GM12878 (cell line): ENCODE data around the gene TMEM253. TPM values are rescaled to one million over a fixed set of nuclear protein-coding genes. Genes with fewer than 3 reads are reported as not detected.

ENCODE experiments used
- ATAC-seq: fragments of 200-7000 bp; cut with Tn5 transposase; 3 replicates; pipeline ENCODE4 v1.9.1; 2020; ENCODE audit warnings: mild to moderate bottlenecking, moderate library complexity
- BruUV-seq: library from RNA; stranded (reverse); fragments of 400-500 nt; replicated peaks from 2 replicates; lab custom pipeline; 2021; lab: Mats Ljungman, UMichigan
- CTCF ChIA-PET: fragments of 300-600 bp; sonication (Branson Sonifier 250); formaldehyde crosslinking; extraction: SDS; loops from one replicate; lab custom pipeline; 2021; ENCODE audit warnings: inconsistent platforms; lab: Yijun Ruan, JAX
- POLR2A ChIA-PET: fragments of 350-600 bp; formaldehyde crosslinking; extraction: SDS; loops from one replicate; lab custom pipeline; 2021; ENCODE audit warnings: inconsistent platforms; lab: Charles Lee
- RAD21 ChIA-PET: fragments of 300-600 bp; sonication (Branson Sonifier 250); formaldehyde crosslinking; loops from one replicate; lab custom pipeline; 2023; ENCODE audit warnings: antibody characterized with exemption; ENCODE audit not compliant: unreplicated experiment; lab: Charles Lee
- SMC1A ChIA-PET: fragments of 300-600 bp; sonication (Branson Sonifier 250); formaldehyde crosslinking; loops from one replicate; lab custom pipeline; 2023; ENCODE audit not compliant: unreplicated experiment, uncharacterized antibody; lab: Charles Lee
- DNase-seq: peaks from one replicate; pipeline ENCODE4 v3.0.0-alpha.2; 2011; ENCODE audit warnings: low read depth, low spot score
- FAIRE-seq: peaks from 3 replicates; lab custom pipeline; 2011; peaks lifted over from hg19 to GRCh38; lab: Jason Lieb, UNC
- H2AFZ ChIP-seq: 2 replicates; pipeline ENCODE4 v1.6.0; 2011; ENCODE audit warnings: low read depth, low read length, control low read depth; ENCODE audit not compliant: control insufficient read depth
- H3K27ac ChIP-seq: 2 replicates; pipeline ENCODE4 v1.5.1; 2011; ENCODE audit warnings: control low read depth; ENCODE audit not compliant: control insufficient read depth, insufficient read depth
- H3K27me3 ChIP-seq, 2 experiments: replicated peaks in 1 of 2; 2 replicates each; pipeline versions ENCODE4 v1.6.0 to v1.6.1; 2011; ENCODE audit warnings: low read length in 1 of 2; ENCODE audit not compliant: control insufficient read depth in 2 of 2, insufficient read depth in 2 of 2
- H3K36me3 ChIP-seq, 2 experiments: 2 replicates each; pipeline ENCODE4 v1.5.1; 2011; ENCODE audit warnings: low read length in 1 of 2; ENCODE audit not compliant: control insufficient read depth in 2 of 2, insufficient read depth in 2 of 2
- H3K4me1 ChIP-seq: 2 replicates; pipeline ENCODE4 v1.6.1; 2011; ENCODE audit warnings: mild to moderate bottlenecking, low read length, moderate library complexity, mixed read lengths; ENCODE audit not compliant: control insufficient read depth, insufficient read depth
- H3K4me2 ChIP-seq: 2 replicates; pipeline ENCODE4 v1.6.0; 2011; ENCODE audit warnings: control low read depth; ENCODE audit not compliant: control insufficient read depth, insufficient read depth
- H3K4me3 ChIP-seq: fragments of 200-600 bp; sonication (generic); 2 replicates; pipeline ENCODE4 v1.5.1; 2016
- H3K79me2 ChIP-seq: 2 replicates; pipeline ENCODE4 v1.6.0; 2011; ENCODE audit warnings: low read length; ENCODE audit not compliant: control insufficient read depth, insufficient read depth
- H3K9ac ChIP-seq: 2 replicates; pipeline ENCODE4 v1.8.0; 2011; ENCODE audit warnings: low read length, control low read depth, mixed read lengths; ENCODE audit not compliant: control insufficient read depth, insufficient read depth
- H3K9me3 ChIP-seq: replicated peaks from 3 replicates; pipeline ENCODE4 v1.5.1; 2011; ENCODE audit warnings: mild to moderate bottlenecking, low read length; ENCODE audit not compliant: control insufficient read depth, insufficient read depth
- H4K20me1 ChIP-seq: 2 replicates; pipeline ENCODE4 v1.6.0; 2011; ENCODE audit not compliant: control insufficient read depth, insufficient read depth
- BMI1 ChIP-seq: fragments of 450-650 bp; IDR thresholded peaks from 2 replicates; pipeline ENCODE4 v1.6.1; 2016; ENCODE audit warnings: mild to moderate bottlenecking, moderate library complexity, borderline replicate concordance
- CBFB ChIP-seq: IDR thresholded peaks from 2 replicates; pipeline ENCODE4 v1.6.1; 2016; ENCODE audit warnings: antibody characterized with exemption, low read depth
- CEBPB ChIP-seq, 2 experiments: fragments of 150-350 bp in 1 of 2; IDR thresholded peaks; 2 replicates each; pipeline ENCODE4 v1.6.1; 2012 to 2014; ENCODE audit warnings: low read depth in 2 of 2, low read length in 2 of 2, borderline replicate concordance in 1 of 2, inconsistent platforms in 1 of 2
- EP300 ChIP-seq, 2 experiments: fragments of 150-350 bp in 1 of 2; IDR thresholded peaks; 2 replicates each; pipeline ENCODE4 v1.6.1; 2011 to 2012; ENCODE audit warnings: low read depth in 2 of 2, low read length in 2 of 2, borderline replicate concordance in 1 of 2, improper control_type of control experiment in 1 of 2, inconsistent platforms in 1 of 2; ENCODE audit not compliant: control insufficient read depth in 1 of 2
- GATAD2B ChIP-seq: fragments of 450-650 bp; conservative IDR thresholded peaks from 2 replicates; pipeline ENCODE4 v1.6.1; 2017; ENCODE audit warnings: low read depth, mild to moderate bottlenecking, moderate library complexity
- MEF2B ChIP-seq: fragments of 450-650 bp; IDR thresholded peaks from 2 replicates; pipeline ENCODE4 v1.6.1; 2018; ENCODE audit warnings: mild to moderate bottlenecking, moderate library complexity; ENCODE audit not compliant: partially characterized antibody, poor library complexity, severe bottlenecking
- MTA2 ChIP-seq: fragments of 450-650 bp; IDR thresholded peaks from 2 replicates; pipeline ENCODE4 v1.6.1; 2016; ENCODE audit warnings: low read depth, mild to moderate bottlenecking, moderate library complexity
- MTA3 ChIP-seq: IDR thresholded peaks from 2 replicates; pipeline ENCODE4 v1.6.1; 2012; ENCODE audit warnings: low read length, inconsistent platforms, borderline replicate concordance
- RBBP5 ChIP-seq: fragments of 200-600 bp; sonication (generic); conservative IDR thresholded peaks from 2 replicates; pipeline ENCODE4 v1.6.1; 2016
- SUZ12 ChIP-seq: fragments of 200-600 bp; sonication (generic); IDR thresholded peaks from one replicate; pipeline ENCODE4 v1.6.1; 2018; ENCODE audit warnings: antibody characterized with exemption, mild to moderate bottlenecking; ENCODE audit not compliant: unreplicated experiment
- WGBS: methylation state at CpG from one replicate; pipeline ENCODE4 v1.1.6; 2016; ENCODE audit warnings: low lambda C conversion rate; ENCODE audit not compliant: insufficient replicate concordance, insufficient coverage; ENCODE audit errors: missing lambda C conversion rate; 5-methylcytosine and 5-hydroxymethylcytosine counted together
- in situ Hi-C: fragments of 300-500 bp; cut with MboI; formaldehyde crosslinking; loops from 9 replicates; pipeline ENCODE4 v1.14.3; 2018; ENCODE audit warnings: mixed read lengths
- intact Hi-C: fragments of 100-400 bp; cut with micrococcal nuclease; formaldehyde crosslinking; loops from one replicate; pipeline ENCODE4 v1.14.2; 2022; ENCODE audit not compliant: unreplicated experiment
- polyA plus RNA-seq, 11 experiments: library from polyadenylated mRNA; depleted of rRNA in 4 of 11; unstranded in 6 of 11; stranded (reverse) in 5 of 11; fragments of >200 nt; fragmentation: Nextera tagmentation in 4 of 11; fragmentation: Illumina TruSeq in 1 of 11; extraction: Ambion mirVana in 4 of 11; extraction: Trizol in 1 of 11; gene quantifications; 1 replicate in 1 of 11; 2 replicates in 10 of 11; pipeline versions ENCODE4 v1.2.1 to v1.2.3, GENCODE V29; 2011 to 2016; ENCODE audit warnings: inconsistent platforms in 2 of 11, missing spikeins in 2 of 11, low read depth in 1 of 11
- total RNA-seq, 4 experiments: library from RNA; depleted of rRNA in 3 of 4; stranded (reverse); fragments of >200 nt in 3 of 4; fragmentation: Illumina TruSeq in 1 of 4; extraction: Trizol in 1 of 4; gene quantifications; 2 replicates each; pipeline versions ENCODE4 v1.2.1 to v1.2.3, GENCODE V29; 2013 to 2021
- TF ChIP-seq, protein P1 (sequence below): IDR thresholded peaks from 2 replicates; pipeline ENCODE4 v1.6.1; 2011; ENCODE audit warnings: mild to moderate bottlenecking, low read depth, low read length, moderate library complexity; ENCODE audit not compliant: insufficient replicate concordance
- TF ChIP-seq, protein P2 (sequence below): fragments of 450-650 bp; IDR thresholded peaks from 2 replicates; pipeline ENCODE4 v1.6.1; 2017; ENCODE audit warnings: mild to moderate bottlenecking, low read depth, inconsistent platforms; ENCODE audit not compliant: poor library complexity, severe bottlenecking

The TMEM253 gene
- total and polyA plus RNA-seq, 10 of the 15 experiments (the other 5 are each of a cell fraction or from before 2014, with no cell fraction given) = 0.11 to 0.48 TPM; not detected in 8

DNA sequence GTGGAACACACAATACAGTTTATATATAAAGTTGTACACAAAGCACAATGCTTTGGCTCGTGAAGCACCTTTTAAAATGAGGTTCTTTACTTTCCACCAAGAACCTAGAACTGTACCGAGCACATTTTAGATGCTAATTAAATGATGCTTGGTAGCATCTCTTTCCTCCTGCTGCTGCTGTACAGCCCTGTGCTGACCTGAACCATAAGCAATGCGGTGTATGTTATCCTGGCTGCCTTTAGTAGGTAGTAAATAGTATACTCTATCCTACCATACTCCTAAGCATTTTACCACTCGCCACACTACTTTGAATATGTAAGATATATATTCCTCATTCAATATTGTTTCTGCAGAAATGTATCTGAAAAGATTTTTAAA is 46.1 kb upstream of the TMEM253 start:
- Histone ChIP-seq H3K79me2 (no peaks in the 10 kb centered on the region), H3K4me2 (no peak overlapping the region), H3K9ac (no peak overlapping the region), H3K9me3 (no peaks in the 10 kb centered on the region), H3K36me3 (no peaks in the 10 kb centered on the region), H3K27ac (no peak overlapping the region), H2AFZ (no peak overlapping the region), H3K4me3 (no peak overlapping the region), H3K4me1 (no peaks in the 10 kb centered on the region), H3K27me3 (no peaks in the 10 kb centered on the region), H4K20me1 (no peaks in the 10 kb centered on the region)
- intact Hi-C loops = no loop called here
- FAIRE-seq (no peak), ATAC-seq (no peak), DNase-seq (no peak)
- in situ Hi-C loops = no loop called here
- CTCF ChIA-PET = no interaction called here
- SMC1A ChIA-PET = no interaction called here
- RAD21 ChIA-PET = no interaction called here
- POLR2A ChIA-PET = no interaction called here
- no TSS peak for BruUV-seq
- 48% methylated on average over 4 of the region's 4 CpGs for WGBS
- TF ChIP-seq, protein P1, sequence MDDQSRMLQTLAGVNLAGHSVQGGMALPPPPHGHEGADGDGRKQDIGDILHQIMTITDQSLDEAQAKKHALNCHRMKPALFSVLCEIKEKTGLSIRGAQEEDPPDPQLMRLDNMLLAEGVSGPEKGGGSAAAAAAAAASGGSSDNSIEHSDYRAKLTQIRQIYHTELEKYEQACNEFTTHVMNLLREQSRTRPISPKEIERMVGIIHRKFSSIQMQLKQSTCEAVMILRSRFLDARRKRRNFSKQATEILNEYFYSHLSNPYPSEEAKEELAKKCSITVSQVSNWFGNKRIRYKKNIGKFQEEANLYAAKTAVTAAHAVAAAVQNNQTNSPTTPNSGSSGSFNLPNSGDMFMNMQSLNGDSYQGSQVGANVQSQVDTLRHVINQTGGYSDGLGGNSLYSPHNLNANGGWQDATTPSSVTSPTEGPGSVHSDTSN = no peak
- no peak for TF ChIP-seq BMI1
- no peak for TF ChIP-seq MEF2B

GRCh38 chr14:21055432-21056117 is 45.3 kb upstream of the TMEM253 start:
- FAIRE-seq = no peak
- CTCF ChIA-PET = no interaction called here
- Histone ChIP-seq H3K4me2 (no peak overlapping the region), H3K4me3 (no peak overlapping the region), H4K20me1 (no peaks in the 10 kb centered on the region), H3K36me3 (no peaks in the 10 kb centered on the region), H3K9ac (no peak overlapping the region), H2AFZ (no peak overlapping the region), H3K27ac (no peak overlapping the region), H3K79me2 (no peaks in the 10 kb centered on the region), H3K9me3 (no peaks in the 10 kb centered on the region), H3K4me1 (no peaks in the 10 kb centered on the region), H3K27me3 (no peaks in the 10 kb centered on the region)
- no TSS peak for BruUV-seq
- DNase-seq = no peak
- ATAC-seq = no peak
- WGBS = 26% methylated on average over 5 of the region's 5 CpGs
- intact Hi-C loops (no loop called here), in situ Hi-C loops (no loop called here)
- RAD21 ChIA-PET = no interaction called here
- POLR2A ChIA-PET = no interaction called here
- SMC1A ChIA-PET = no interaction called here
- TF ChIP-seq RBBP5 (no peak), SUZ12 (no peak), GATAD2B (no peak), MTA3 (no peak), CEBPB (IDR thresholded peaks at IDR 0.05; ENCODE audit: borderline replicate concordance in 1 of 2, low read depth in 2 of 2, low read length in 2 of 2) (no peak), CBFB (no peak), MTA2 (no peak), EP300 (IDR thresholded peaks at IDR 0.05; ENCODE audit: borderline replicate concordance in 1 of 2, control insufficient read depth in 1 of 2, low read depth in 2 of 2, low read length in 2 of 2) (no peak)
- TF ChIP-seq, protein P1 = no peak
- TF ChIP-seq, protein P2, sequence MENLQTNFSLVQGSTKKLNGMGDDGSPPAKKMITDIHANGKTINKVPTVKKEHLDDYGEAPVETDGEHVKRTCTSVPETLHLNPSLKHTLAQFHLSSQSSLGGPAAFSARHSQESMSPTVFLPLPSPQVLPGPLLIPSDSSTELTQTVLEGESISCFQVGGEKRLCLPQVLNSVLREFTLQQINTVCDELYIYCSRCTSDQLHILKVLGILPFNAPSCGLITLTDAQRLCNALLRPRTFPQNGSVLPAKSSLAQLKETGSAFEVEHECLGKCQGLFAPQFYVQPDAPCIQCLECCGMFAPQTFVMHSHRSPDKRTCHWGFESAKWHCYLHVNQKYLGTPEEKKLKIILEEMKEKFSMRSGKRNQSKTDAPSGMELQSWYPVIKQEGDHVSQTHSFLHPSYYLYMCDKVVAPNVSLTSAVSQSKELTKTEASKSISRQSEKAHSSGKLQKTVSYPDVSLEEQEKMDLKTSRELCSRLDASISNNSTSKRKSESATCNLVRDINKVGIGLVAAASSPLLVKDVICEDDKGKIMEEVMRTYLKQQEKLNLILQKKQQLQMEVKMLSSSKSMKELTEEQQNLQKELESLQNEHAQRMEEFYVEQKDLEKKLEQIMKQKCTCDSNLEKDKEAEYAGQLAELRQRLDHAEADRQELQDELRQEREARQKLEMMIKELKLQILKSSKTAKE = no peak
